HPDE6-E6E7 (cell line): Measurements from ENCODE around the gene PEPD.

ENCODE experiments used
- DNase-seq: peaks from one replicate; pipeline ENCODE4 v3.0.0; 2011; ENCODE audit warnings: missing footprints; ENCODE audit errors: extremely low spot score

Gene PEPD

GRCh38 chr19:33472691-33473652 is 48.6 kb downstream of the PEPD start:
- no peak for DNase-seq

- DNase-seq, result no peak
Measured at GRCh38 chr19:33472226-33472625, 49.4 kb downstream of the PEPD start.

- no peak for DNase-seq
Measured at GRCh38 chr19:33471111-33471996, 50.2 kb downstream of the PEPD start.

- no peak for DNase-seq
Measured at GRCh38 chr19:33470686-33471085, 50.9 kb downstream of the PEPD start.

GRCh38 chr19:33470040-33470330 is 51.6 kb downstream of the PEPD start:
- DNase-seq, result no peak

- DNase-seq, result no peak
Measured at GRCh38 chr19:33469171-33470039, 52.2 kb downstream of the PEPD start.

- DNase-seq, result no peak
Measured at GRCh38 chr19:33468361-33469170, 53.0 kb downstream of the PEPD start.

GRCh38 chr19:33467851-33468250 is 53.7 kb downstream of the PEPD start:
- DNase-seq, result no peak

- DNase-seq, result no peak
Measured at GRCh38 chr19:33465834-33466233, 55.8 kb downstream of the PEPD start.

- no peak for DNase-seq
Measured at GRCh38 chr19:33465371-33465770, 56.2 kb downstream of the PEPD start.

- no peak for DNase-seq
Measured at GRCh38 chr19:33464733-33465115, 56.9 kb downstream of the PEPD start.

- DNase-seq, result no peak
Measured at GRCh38 chr19:33464010-33464732, 57.4 kb downstream of the PEPD start.

GRCh38 chr19:33463199-33463598 is 58.4 kb downstream of the PEPD start:
- no peak for DNase-seq

GRCh38 chr19:33462112-33462791 is 59.3 kb downstream of the PEPD start:
- no peak for DNase-seq

- DNase-seq, result no peak
Measured at GRCh38 chr19:33461256-33462111, 60.1 kb downstream of the PEPD start.

GRCh38 chr19:33460221-33460908 is 61.2 kb downstream of the PEPD start:
- DNase-seq, result no peak

GRCh38 chr19:33459222-33460090 is 62.1 kb downstream of the PEPD start:
- DNase-seq, result no peak
